Suprapubic skin (tissue), 4 donors: Measurements from ENCODE around the gene TECPR1. TPM values are rescaled to one million over a fixed set of nuclear protein-coding genes. Genes with fewer than 3 reads are reported as not detected.

Experiments used
- DNase-seq, 2 donors: peaks; one replicate each; pipeline ENCODE4 v3.0.0-alpha.2; 2019; ENCODE audit warnings: low spot score in 2 of 2
- H3K27ac ChIP-seq: fragments of 200-600 bp; sonication (generic); one replicate; pipeline ENCODE4 v1.5.1; 2019
- H3K27me3 ChIP-seq: fragments of 200-600 bp; sonication (generic); one replicate; pipeline ENCODE4 v1.5.1; 2019
- H3K36me3 ChIP-seq: fragments of 200-600 bp; sonication (generic); one replicate; pipeline ENCODE4 v1.5.1; 2019
- H3K4me1 ChIP-seq: fragments of 200-600 bp; sonication (generic); one replicate; pipeline ENCODE4 v1.5.1; 2019
- H3K4me3 ChIP-seq: fragments of 200-600 bp; sonication (generic); one replicate; pipeline ENCODE4 v1.5.1; 2019; ENCODE audit warnings: mild to moderate bottlenecking
- H3K9me3 ChIP-seq: fragments of 200-600 bp; sonication (generic); one replicate; pipeline ENCODE4 v1.5.1; 2019
- CTCF ChIP-seq, 2 donors: fragments of 200-600 bp in 1 of 2; fragments of 450-650 bp in 1 of 2; sonication (generic) in 1 of 2; IDR thresholded peaks; one replicate each; pipeline ENCODE4 v1.5.1; 2016 to 2019; ENCODE audit warnings: antibody characterized with exemption in 2 of 2, mild to moderate bottlenecking in 1 of 2, moderate library complexity in 1 of 2
- EP300 ChIP-seq: sonication (generic); formaldehyde crosslinking; IDR thresholded peaks from one replicate; pipeline ENCODE4 v1.6.1; 2017; ENCODE audit warnings: antibody characterized with exemption
- POLR2A ChIP-seq, 2 donors: fragments of 450-650 bp; IDR thresholded peaks; one replicate each; pipeline ENCODE4 v1.6.1; 2017; ENCODE audit warnings: antibody characterized with exemption in 2 of 2, mild to moderate bottlenecking in 2 of 2, moderate library complexity in 2 of 2
- POLR2AphosphoS5 ChIP-seq, 3 donors: sonication (generic); formaldehyde crosslinking; IDR thresholded peaks; one replicate each; pipeline ENCODE4 v1.6.1; 2017; ENCODE audit warnings: antibody characterized with exemption in 3 of 3
- WGBS: methylation state at CpG from one replicate; pipeline ENCODE4 v1.1.5; 2018; 5-methylcytosine and 5-hydroxymethylcytosine counted together
- total RNA-seq, 4 donors: library from RNA; depleted of rRNA; stranded (reverse); fragments of >200 nt; gene quantifications; one replicate each; pipeline ENCODE4 v1.1.0, GENCODE V29; 2016

Gene TECPR1
- total RNA-seq, 4 donors from 2014 or later = 15.3 to 20.9 (median 16.5) TPM

GRCh38 chr7:98282703-98283102 is 30.7 kb upstream of the TECPR1 start:
- Histone ChIP-seq H3K36me3 (no peaks in the 10 kb centered on the region), H3K9me3 (no peaks in the 10 kb centered on the region), H3K4me1 (peaks cover 66% of the 10 kb centered on the region), H3K27me3 (no peaks in the 10 kb centered on the region), H3K27ac (peak overlapping the region; percentile 99), H3K4me3 (peak overlapping the region; percentile 97)
- 17% methylated on average over 16 of the region's 16 CpGs for WGBS
- TF ChIP-seq EP300 (no peak), POLR2A (IDR thresholded peaks at IDR 0.05) (no peak)
- no peak for DNase-seq

GRCh38 chr7:98281757-98282606 is 29.9 kb upstream of the TECPR1 start:
- Histone ChIP-seq H3K27me3 (no peaks in the 10 kb centered on the region), H3K9me3 (no peaks in the 10 kb centered on the region), H3K36me3 (no peaks in the 10 kb centered on the region), H3K4me3 (peak overlapping the region; percentile 97), H3K4me1 (peaks cover 59% of the 10 kb centered on the region), H3K27ac (peak overlapping the region; percentile 99)
- WGBS = 1% methylated on average over 17 of the region's 77 CpGs
- no peak for TF ChIP-seq CTCF (IDR thresholded peaks at IDR 0.05)
- no peak for TF ChIP-seq POLR2A (IDR thresholded peaks at IDR 0.05)
- no peak for TF ChIP-seq POLR2AphosphoS5 (IDR thresholded peaks at IDR 0.05)
- TF ChIP-seq EP300 = no peak
- no peak for DNase-seq

GRCh38 chr7:98280791-98281756 is 29.0 kb upstream of the TECPR1 start, which contains the start of gene BRI3:
BRI3 (plus strand) TSS chr7:98281686; CDS start chr7:98281796, 110 bp downstream.
- H3K9me3 ChIP-seq = no peaks in the 10 kb centered on the region
- peak; percentile 94 to 96 for DNase-seq
- no peaks in the 10 kb centered on the region for H3K27me3 ChIP-seq
- H3K4me3 ChIP-seq = peak within 1 kb of the TSS; percentile 97
- TF ChIP-seq EP300 (no peak), POLR2A (IDR thresholded peaks at IDR 0.05) (peak; percentile 75 to 85), CTCF (IDR thresholded peaks at IDR 0.05) (no peak), POLR2AphosphoS5 (IDR thresholded peaks at IDR 0.05) (peak in 2 of 3 donors; percentile 36 to 73)
- 2% methylated on average over 23 of the region's 92 CpGs for WGBS
- H3K36me3 ChIP-seq = no peaks in the 10 kb centered on the region
- H3K27ac ChIP-seq = peak within 1 kb of the TSS; percentile 99
- peaks cover 53% of the 10 kb centered on the region for H3K4me1 ChIP-seq

GRCh38 chr7:98280296-98280695 is 28.3 kb upstream of the TECPR1 start:
- H3K4me1 ChIP-seq = peaks cover 45% of the 10 kb centered on the region
- 53% methylated on average over 7 of the region's 7 CpGs for WGBS
- no peaks in the 10 kb centered on the region for H3K36me3 ChIP-seq
- H3K4me3 ChIP-seq = peak overlapping the region; percentile 97
- TF ChIP-seq POLR2A (IDR thresholded peaks at IDR 0.05) = no peak
- TF ChIP-seq POLR2AphosphoS5 (IDR thresholded peaks at IDR 0.05) = no peak
- no peak for TF ChIP-seq EP300
- no peak for TF ChIP-seq CTCF (IDR thresholded peaks at IDR 0.05)
- DNase-seq = no peak
- H3K9me3 ChIP-seq = no peaks in the 10 kb centered on the region
- peak overlapping the region; percentile 99 for H3K27ac ChIP-seq
- no peaks in the 10 kb centered on the region for H3K27me3 ChIP-seq

GRCh38 chr7:98278936-98279335 is 26.9 kb upstream of the TECPR1 start:
- Histone ChIP-seq H3K9me3 (no peaks in the 10 kb centered on the region), H3K27me3 (no peaks in the 10 kb centered on the region), H3K36me3 (no peaks in the 10 kb centered on the region), H3K4me3 (no peak overlapping the region), H3K4me1 (peaks cover 31% of the 10 kb centered on the region), H3K27ac (no peak overlapping the region)
- DNase-seq = no peak
- WGBS = 89% methylated on average over 4 of the region's 4 CpGs
- TF ChIP-seq POLR2AphosphoS5 (IDR thresholded peaks at IDR 0.05) (no peak), EP300 (no peak), CTCF (IDR thresholded peaks at IDR 0.05) (no peak), POLR2A (IDR thresholded peaks at IDR 0.05) (no peak)
